ENCODE data around the gene CBFA2T2.

CBFA2T2 gene

GRCh38 chr20:33656010-33656782 is 166.3 kb downstream of the CBFA2T2 start:
- H3K9ac ChIP-seq (ENCODE audit: low read length) = no peak overlapping the region

GRCh38 chr20:33656783-33657703 is 167.1 kb downstream of the CBFA2T2 start:
- Histone ChIP-seq H3K36me3 (ENCODE audit: control insufficient read depth, insufficient read depth, low read length) (peaks cover 34% of the 10 kb centered on the region), H3K9me3 (ENCODE audit: control insufficient read depth, insufficient read depth, low read depth, low read length) (no peaks in the 10 kb centered on the region), H3K4me1 (ENCODE audit: control insufficient read depth, insufficient read depth, low read length) (peaks cover 11% of the 10 kb centered on the region), H3K27me3 (ENCODE audit: control insufficient read depth, insufficient read depth, low read length) (no peaks in the 10 kb centered on the region), H3K27ac (ENCODE audit: low read depth, low read length) (no peak overlapping the region), H3K9ac (ENCODE audit: low read length) (no peak overlapping the region), H3K4me3 (ENCODE audit: low read depth, low read length) (no peak overlapping the region)

More at GRCh38 chr20:33656010-33656782, 166.3 kb downstream of the CBFA2T2 start:
- Histone ChIP-seq H3K9me3 (ENCODE audit: control insufficient read depth, insufficient read depth, low read depth, low read length) (no peaks in the 10 kb centered on the region), H3K36me3 (ENCODE audit: control insufficient read depth, insufficient read depth, low read length) (peaks cover 34% of the 10 kb centered on the region), H3K27me3 (ENCODE audit: control insufficient read depth, insufficient read depth, low read length) (no peaks in the 10 kb centered on the region), H3K4me3 (ENCODE audit: low read depth, low read length) (no peak overlapping the region), H3K27ac (ENCODE audit: low read depth, low read length) (no peak overlapping the region), H3K4me1 (ENCODE audit: control insufficient read depth, insufficient read depth, low read length) (peaks cover 11% of the 10 kb centered on the region)

GRCh38 chr20:33657704-33658095 is 167.8 kb downstream of the CBFA2T2 start:
- Histone ChIP-seq H3K9me3 (ENCODE audit: control insufficient read depth, insufficient read depth, low read depth, low read length) (no peaks in the 10 kb centered on the region), H3K4me3 (ENCODE audit: low read depth, low read length) (no peak overlapping the region), H3K27me3 (ENCODE audit: control insufficient read depth, insufficient read depth, low read length) (no peaks in the 10 kb centered on the region), H3K36me3 (ENCODE audit: control insufficient read depth, insufficient read depth, low read length) (peaks cover 34% of the 10 kb centered on the region), H3K4me1 (ENCODE audit: control insufficient read depth, insufficient read depth, low read length) (peaks cover 13% of the 10 kb centered on the region), H3K9ac (ENCODE audit: low read length) (no peak overlapping the region), H3K27ac (ENCODE audit: low read depth, low read length) (no peak overlapping the region)

- Histone ChIP-seq H3K4me3 (ENCODE audit: low read depth, low read length) (no peak overlapping the region), H3K9ac (ENCODE audit: low read length) (no peak overlapping the region), H3K4me1 (ENCODE audit: control insufficient read depth, insufficient read depth, low read length) (peaks cover 12% of the 10 kb centered on the region), H3K36me3 (ENCODE audit: control insufficient read depth, insufficient read depth, low read length) (peaks cover 34% of the 10 kb centered on the region), H3K27me3 (ENCODE audit: control insufficient read depth, insufficient read depth, low read length) (no peaks in the 10 kb centered on the region), H3K27ac (ENCODE audit: low read depth, low read length) (no peak overlapping the region), H3K9me3 (ENCODE audit: control insufficient read depth, insufficient read depth, low read depth, low read length) (no peaks in the 10 kb centered on the region)
Observed at GRCh38 chr20:33658510-33658909, 168.6 kb downstream of the CBFA2T2 start.

GRCh38 chr20:33658929-33659328 is 169.0 kb downstream of the CBFA2T2 start:
- no peaks in the 10 kb centered on the region for H3K9me3 ChIP-seq (ENCODE audit: control insufficient read depth, insufficient read depth, low read depth, low read length)
- peaks cover 34% of the 10 kb centered on the region for H3K36me3 ChIP-seq (ENCODE audit: control insufficient read depth, insufficient read depth, low read length)
- no peak overlapping the region for H3K9ac ChIP-seq (ENCODE audit: low read length)
- H3K4me1 ChIP-seq (ENCODE audit: control insufficient read depth, insufficient read depth, low read length) = peaks cover 9% of the 10 kb centered on the region
- H3K27ac ChIP-seq (ENCODE audit: low read depth, low read length) = no peak overlapping the region
- no peaks in the 10 kb centered on the region for H3K27me3 ChIP-seq (ENCODE audit: control insufficient read depth, insufficient read depth, low read length)
- H3K4me3 ChIP-seq (ENCODE audit: low read depth, low read length) = no peak overlapping the region

GRCh38 chr20:33659341-33660034 is 169.6 kb downstream of the CBFA2T2 start:
- Histone ChIP-seq H3K4me1 (ENCODE audit: control insufficient read depth, insufficient read depth, low read length) (peaks cover 13% of the 10 kb centered on the region), H3K27me3 (ENCODE audit: control insufficient read depth, insufficient read depth, low read length) (no peaks in the 10 kb centered on the region)

GRCh38 chr20:33660035-33660684 is 170.3 kb downstream of the CBFA2T2 start:
- Histone ChIP-seq H3K4me1 (ENCODE audit: control insufficient read depth, insufficient read depth, low read length) (peaks cover 19% of the 10 kb centered on the region), H3K27me3 (ENCODE audit: control insufficient read depth, insufficient read depth, low read length) (no peaks in the 10 kb centered on the region), H3K36me3 (ENCODE audit: control insufficient read depth, insufficient read depth, low read length) (peaks cover 34% of the 10 kb centered on the region), H3K9ac (ENCODE audit: low read length) (no peak overlapping the region), H3K9me3 (ENCODE audit: control insufficient read depth, insufficient read depth, low read depth, low read length) (no peaks in the 10 kb centered on the region), H3K4me3 (ENCODE audit: low read depth, low read length) (no peak overlapping the region), H3K27ac (ENCODE audit: low read depth, low read length) (no peak overlapping the region)

More at GRCh38 chr20:33659341-33660034, 169.6 kb downstream of the CBFA2T2 start:
- no peak overlapping the region for H3K27ac ChIP-seq (ENCODE audit: low read depth, low read length)
- no peak overlapping the region for H3K4me3 ChIP-seq (ENCODE audit: low read depth, low read length)
- H3K9ac ChIP-seq (ENCODE audit: low read length) = no peak overlapping the region
- H3K9me3 ChIP-seq (ENCODE audit: control insufficient read depth, insufficient read depth, low read depth, low read length) = no peaks in the 10 kb centered on the region
- peaks cover 34% of the 10 kb centered on the region for H3K36me3 ChIP-seq (ENCODE audit: control insufficient read depth, insufficient read depth, low read length)

- Histone ChIP-seq H3K27me3 (ENCODE audit: control insufficient read depth, insufficient read depth, low read length) (no peaks in the 10 kb centered on the region), H3K36me3 (ENCODE audit: control insufficient read depth, insufficient read depth, low read length) (peaks cover 34% of the 10 kb centered on the region), H3K9ac (ENCODE audit: low read length) (no peak overlapping the region), H3K4me3 (ENCODE audit: low read depth, low read length) (no peak overlapping the region), H3K9me3 (ENCODE audit: control insufficient read depth, insufficient read depth, low read depth, low read length) (no peaks in the 10 kb centered on the region), H3K27ac (ENCODE audit: low read depth, low read length) (no peak overlapping the region), H3K4me1 (ENCODE audit: control insufficient read depth, insufficient read depth, low read length) (peaks cover 19% of the 10 kb centered on the region)
Observed at GRCh38 chr20:33660685-33661058, 170.8 kb downstream of the CBFA2T2 start.

- Histone ChIP-seq H3K27ac (ENCODE audit: low read depth, low read length) (peak within 1 kb of the TSS; percentile 75; the same call in 1 of the 2 replicates), H3K27me3 (ENCODE audit: control insufficient read depth, insufficient read depth, low read length) (peaks cover under 1% of the 10 kb centered on the region; the same call in 1 of the 2 replicates), H3K9me3 (ENCODE audit: control insufficient read depth, insufficient read depth, low read depth, low read length) (no peaks in the 10 kb centered on the region), H3K4me1 (ENCODE audit: control insufficient read depth, insufficient read depth, low read length) (peaks cover 23% of the 10 kb centered on the region), H3K9ac (ENCODE audit: low read length) (peak within 1 kb of the TSS; percentile 79), H3K4me3 (ENCODE audit: low read depth, low read length) (peak within 1 kb of the TSS; percentile 89), H3K36me3 (ENCODE audit: control insufficient read depth, insufficient read depth, low read length) (peaks cover 26% of the 10 kb centered on the region)
Observed at GRCh38 chr20:33662172-33662571, 172.3 kb downstream of the CBFA2T2 start, which contains the start of gene C20orf144. Gene C20orf144 (plus strand): TSS chr20:33662327. CDS start chr20:33662346, 19 bp downstream.
